ENCODE data around the gene LYST. TPM values are rescaled to one million over a fixed set of nuclear protein-coding genes. Genes with fewer than 3 reads are reported as not detected.

The LYST gene
- total and polyA plus RNA-seq, 7 donors: 6.6 to 53.2 (median 21.9) TPM

- Histone ChIP-seq H3K9me3 (no peaks in the 10 kb centered on the region), H3K4me1 (no peaks in the 10 kb centered on the region), H3K36me3 (no peaks in the 10 kb centered on the region), H3K27me3 (no peaks in the 10 kb centered on the region), H3K4me3 (no peak overlapping the region), H3K27ac (no peak overlapping the region)
- TF ChIP-seq POLR2A (IDR thresholded peaks at IDR 0.05): no peak
- TF ChIP-seq POLR2AphosphoS5 (IDR thresholded peaks at IDR 0.05): no peak
- TF ChIP-seq CTCF (IDR thresholded peaks at IDR 0.05): no peak
- no peak for TF ChIP-seq EP300 (IDR thresholded peaks at IDR 0.05)
- intact Hi-C loops (cut with DNase I): no loop called here
- WGBS, 2 donors: 93% methylated on average over 3 of the region's 3 CpGs
- no peak for DNase-seq
Measured at GRCh38 chr1:235617808-235618207, 248.9 kb downstream of the LYST start.

- intact Hi-C loops (cut with DNase I): no loop called here
- H3K4me1 ChIP-seq: no peaks in the 10 kb centered on the region
- no peak for DNase-seq
- no peak overlapping the region for H3K27ac ChIP-seq
- H3K36me3 ChIP-seq: no peaks in the 10 kb centered on the region
- TF ChIP-seq EP300 (IDR thresholded peaks at IDR 0.05) (no peak), CTCF (IDR thresholded peaks at IDR 0.05) (no peak), POLR2AphosphoS5 (IDR thresholded peaks at IDR 0.05) (no peak), POLR2A (IDR thresholded peaks at IDR 0.05) (no peak)
- H3K27me3 ChIP-seq: no peaks in the 10 kb centered on the region
- WGBS, 2 donors: 94% methylated on average over 3 of the region's 3 CpGs
- no peak overlapping the region for H3K4me3 ChIP-seq
- H3K9me3 ChIP-seq: no peaks in the 10 kb centered on the region
Measured at GRCh38 chr1:235617140-235617539, 249.6 kb downstream of the LYST start.

GRCh38 chr1:235614442-235614954 is 252.2 kb downstream of the LYST start:
- Histone ChIP-seq H3K4me3 (no peak overlapping the region), H3K36me3 (no peaks in the 10 kb centered on the region), H3K4me1 (no peaks in the 10 kb centered on the region), H3K9me3 (no peaks in the 10 kb centered on the region), H3K27me3 (no peaks in the 10 kb centered on the region), H3K27ac (no peak overlapping the region)
- intact Hi-C loops (cut with DNase I): no loop called here
- no peak for DNase-seq
- WGBS, 2 donors: 84 to 87% methylated on average over 7 of the region's 7 CpGs
- no peak for TF ChIP-seq POLR2AphosphoS5 (IDR thresholded peaks at IDR 0.05)
- no peak for TF ChIP-seq POLR2A (IDR thresholded peaks at IDR 0.05)
- no peak for TF ChIP-seq CTCF (IDR thresholded peaks at IDR 0.05)
- no peak for TF ChIP-seq EP300 (IDR thresholded peaks at IDR 0.05)

GRCh38 chr1:235613602-235614001 is 253.1 kb downstream of the LYST start:
- H3K36me3 ChIP-seq: no peaks in the 10 kb centered on the region
- no peak overlapping the region for H3K4me3 ChIP-seq
- H3K4me1 ChIP-seq: no peaks in the 10 kb centered on the region
- no peak for TF ChIP-seq CTCF (IDR thresholded peaks at IDR 0.05)
- no peak for TF ChIP-seq EP300 (IDR thresholded peaks at IDR 0.05)
- TF ChIP-seq POLR2AphosphoS5 (IDR thresholded peaks at IDR 0.05): no peak
- TF ChIP-seq POLR2A (IDR thresholded peaks at IDR 0.05): no peak
- no peak overlapping the region for H3K27ac ChIP-seq
- DNase-seq: no peak
- H3K27me3 ChIP-seq: no peaks in the 10 kb centered on the region
- intact Hi-C loops (cut with DNase I): no loop called here
- H3K9me3 ChIP-seq: no peaks in the 10 kb centered on the region
- 21 to 65% methylated on average over 2 of the region's 2 CpGs for WGBS, 2 donors

- Histone ChIP-seq H3K4me3 (no peak overlapping the region), H3K27ac (no peak overlapping the region), H3K27me3 (no peaks in the 10 kb centered on the region), H3K9me3 (no peaks in the 10 kb centered on the region), H3K4me1 (no peaks in the 10 kb centered on the region), H3K36me3 (no peaks in the 10 kb centered on the region)
- 71 to 77% methylated on average over 3 of the region's 3 CpGs for WGBS, 2 donors
- TF ChIP-seq CTCF (IDR thresholded peaks at IDR 0.05) (no peak), EP300 (IDR thresholded peaks at IDR 0.05) (no peak), POLR2A (IDR thresholded peaks at IDR 0.05) (no peak), POLR2AphosphoS5 (IDR thresholded peaks at IDR 0.05) (no peak)
- DNase-seq: no peak
- intact Hi-C loops (cut with DNase I): no loop called here
Measured at GRCh38 chr1:235612761-235613160, 253.9 kb downstream of the LYST start.

Measured in sigmoid colon (tissue), 7 donors.